Smooth muscle cell (in vitro differentiated cells): ENCODE data around the gene MET. TPM values are rescaled to one million over a fixed set of nuclear protein-coding genes. Genes with fewer than 3 reads are reported as not detected.

Source experiments
- DNase-seq: peaks from one replicate; lab custom pipeline; 2025; ENCODE audit not compliant: unreplicated experiment; lab: John Stamatoyannopoulos, UW
- H2AFZ ChIP-seq: fragments of 200-600 bp; sonication (generic); 2 replicates; pipeline ENCODE4 v1.6.0; 2016; ENCODE audit warnings: antibody characterized with exemption, low read depth, mild to moderate bottlenecking
- H3F3A ChIP-seq: fragments of 200-600 bp; sonication (generic); 2 replicates; pipeline ENCODE4 v1.6.0; 2017; ENCODE audit warnings: antibody characterized with exemption, low read depth
- H3K27ac ChIP-seq: fragments of 200-600 bp; sonication (generic); 2 replicates; pipeline ENCODE4 v1.5.1; 2016; ENCODE audit warnings: low read depth, mild to moderate bottlenecking
- H3K27me3 ChIP-seq: fragments of 200-600 bp; sonication (generic); 2 replicates; pipeline ENCODE4 v1.6.1; 2016; ENCODE audit warnings: low read depth, mild to moderate bottlenecking
- H3K36me3 ChIP-seq: fragments of 200-600 bp; sonication (generic); 2 replicates; pipeline ENCODE4 v1.5.1; 2016; ENCODE audit warnings: low read depth
- H3K4me1 ChIP-seq: fragments of 200-600 bp; sonication (generic); 2 replicates; pipeline ENCODE4 v1.5.1; 2016; ENCODE audit warnings: low read depth
- H3K4me2 ChIP-seq: fragments of 200-600 bp; sonication (generic); 2 replicates; pipeline ENCODE4 v1.6.0; 2016; ENCODE audit warnings: mild to moderate bottlenecking
- H3K4me3 ChIP-seq: fragments of 200-600 bp; sonication (generic); 2 replicates; pipeline ENCODE4 v1.5.1; 2016; ENCODE audit warnings: mild to moderate bottlenecking
- H3K79me2 ChIP-seq: fragments of 200-600 bp; sonication (generic); 2 replicates; pipeline ENCODE4 v1.6.0; 2016; ENCODE audit warnings: low read depth, mild to moderate bottlenecking
- H3K9ac ChIP-seq: fragments of 200-600 bp; sonication (generic); 2 replicates; pipeline ENCODE4 v1.6.0; 2016; ENCODE audit warnings: low read depth
- H3K9me3 ChIP-seq: fragments of 200-600 bp; sonication (generic); replicated peaks from 2 replicates; pipeline ENCODE4 v1.5.1; 2016; ENCODE audit warnings: low read depth
- H4K20me1 ChIP-seq: fragments of 200-600 bp; sonication (generic); 2 replicates; pipeline ENCODE4 v1.6.0; 2016; ENCODE audit warnings: low read depth
- CTCF ChIP-seq: fragments of 200-600 bp; sonication (generic); IDR thresholded peaks from 2 replicates; pipeline ENCODE4 v1.5.1; 2017; ENCODE audit warnings: borderline replicate concordance, mild to moderate bottlenecking, antibody characterized with exemption; ENCODE audit not compliant: insufficient read depth, poor library complexity, severe bottlenecking
- WGBS: methylation state at CpG from one replicate; pipeline ENCODE4 v1.1.7; 2016; ENCODE audit warnings: low lambda C conversion rate; 5-methylcytosine and 5-hydroxymethylcytosine counted together
- polyA plus RNA-seq: library from polyadenylated mRNA; unstranded; fragments of >200 nt; fragmentation: Nextera tagmentation; extraction: Ambion mirVana; gene quantifications from 2 replicates; pipeline ENCODE4 v1.2.1, GENCODE V29; 2016
- total RNA-seq: library from RNA; depleted of rRNA; stranded (reverse); fragments of >200 nt; gene quantifications from 2 replicates; pipeline ENCODE4 v1.2.3, GENCODE V29; 2014

MET gene
- total and polyA plus RNA-seq, 2 experiments from 2014 or later: 1.2 to 12.0 TPM

DNA sequence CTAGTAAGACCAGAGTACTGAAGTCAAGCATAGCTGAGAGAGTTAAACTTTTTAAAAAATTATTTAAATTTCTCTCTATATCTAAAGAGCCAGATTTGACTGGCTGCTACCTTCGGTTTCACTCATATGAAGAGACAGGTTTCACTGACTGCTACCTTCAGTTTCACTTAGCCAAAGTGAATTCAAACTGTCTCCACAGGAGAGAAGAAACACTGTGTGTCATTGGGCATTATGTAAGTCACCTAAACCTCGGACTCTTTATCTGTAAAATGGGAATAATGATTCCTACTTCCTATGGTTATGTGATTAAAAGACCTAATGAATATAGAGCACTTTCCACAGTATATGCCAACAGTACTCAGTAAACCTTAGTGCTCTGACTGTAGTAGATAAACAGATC, 41.6 kb upstream of the MET start:
- Histone ChIP-seq H3K4me2 (no peak overlapping the region), H3K36me3 (no peaks in the 10 kb centered on the region), H4K20me1 (no peaks in the 10 kb centered on the region), H3K27me3 (no peaks in the 10 kb centered on the region), H3K4me3 (no peak overlapping the region), H3K79me2 (no peaks in the 10 kb centered on the region), H3K27ac (no peak overlapping the region), H3K9ac (no peak overlapping the region), H3K9me3 (no peaks in the 10 kb centered on the region), H3F3A (no peaks in the 10 kb centered on the region), H3K4me1 (no peaks in the 10 kb centered on the region), H2AFZ (no peak overlapping the region)
- DNase-seq: no peak
- no peak for TF ChIP-seq CTCF
- WGBS: 90% methylated on average over 2 of the region's 2 CpGs

GRCh38 chr7:116630932-116631671, 40.9 kb upstream of the MET start:
- H3K9ac ChIP-seq: no peak overlapping the region
- no peak overlapping the region for H3K27ac ChIP-seq
- no peaks in the 10 kb centered on the region for H3K9me3 ChIP-seq
- H3K4me1 ChIP-seq: no peaks in the 10 kb centered on the region
- H4K20me1 ChIP-seq: no peaks in the 10 kb centered on the region
- no peaks in the 10 kb centered on the region for H3K79me2 ChIP-seq
- no peaks in the 10 kb centered on the region for H3K27me3 ChIP-seq
- 67% methylated on average over 10 of the region's 10 CpGs for WGBS
- H3F3A ChIP-seq: no peaks in the 10 kb centered on the region
- no peak for DNase-seq
- peak overlapping the region; percentile 30 for H2AFZ ChIP-seq
- no peaks in the 10 kb centered on the region for H3K36me3 ChIP-seq
- H3K4me2 ChIP-seq: no peak overlapping the region
- H3K4me3 ChIP-seq: no peak overlapping the region
- no peak for TF ChIP-seq CTCF

DNA sequence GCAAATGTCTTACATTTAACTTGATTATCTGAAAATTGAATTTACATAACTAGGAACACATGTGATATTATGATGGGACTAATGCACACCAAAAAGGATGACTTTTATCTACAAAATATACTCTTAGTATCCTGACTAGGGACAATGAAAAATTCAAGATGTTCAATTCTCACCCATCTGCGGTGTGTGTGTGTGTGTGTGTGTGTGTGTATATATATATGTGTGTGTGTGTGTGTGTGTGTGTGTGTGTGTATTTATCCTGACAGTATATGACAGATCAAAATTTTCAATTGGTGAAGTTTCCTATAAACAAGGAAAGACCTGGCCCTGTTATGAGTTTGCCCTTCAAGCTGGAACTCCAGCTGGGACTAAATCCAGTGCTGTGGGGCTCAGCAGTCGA, 40.3 kb upstream of the MET start:
- TF ChIP-seq CTCF: no peak
- Histone ChIP-seq H3K4me1 (no peaks in the 10 kb centered on the region), H3F3A (no peaks in the 10 kb centered on the region), H3K9ac (no peak overlapping the region), H3K79me2 (no peaks in the 10 kb centered on the region), H4K20me1 (no peaks in the 10 kb centered on the region), H3K36me3 (no peaks in the 10 kb centered on the region), H3K9me3 (no peaks in the 10 kb centered on the region), H3K27ac (no peak overlapping the region), H3K27me3 (no peaks in the 10 kb centered on the region), H3K4me3 (no peak overlapping the region), H3K4me2 (no peak overlapping the region), H2AFZ (no peak overlapping the region)
- no peak for DNase-seq
- WGBS: 95% methylated on average over 2 of the region's 2 CpGs

GRCh38 chr7:116632384-116632783, 39.6 kb upstream of the MET start:
- no peak overlapping the region for H2AFZ ChIP-seq
- no peaks in the 10 kb centered on the region for H3K4me1 ChIP-seq
- no peak overlapping the region for H3K4me3 ChIP-seq
- TF ChIP-seq CTCF: no peak
- 98% methylated on average over 1 of the region's 1 CpG for WGBS
- H3K36me3 ChIP-seq: no peaks in the 10 kb centered on the region
- DNase-seq: no peak
- H3K9ac ChIP-seq: no peak overlapping the region
- H3K27ac ChIP-seq: no peak overlapping the region
- peak overlapping the region; percentile 31 for H3K4me2 ChIP-seq
- no peaks in the 10 kb centered on the region for H4K20me1 ChIP-seq
- H3K79me2 ChIP-seq: no peaks in the 10 kb centered on the region
- no peaks in the 10 kb centered on the region for H3F3A ChIP-seq
- no peaks in the 10 kb centered on the region for H3K9me3 ChIP-seq
- H3K27me3 ChIP-seq: no peaks in the 10 kb centered on the region
